Kidney glomerular epithelial cell (primary cell): ENCODE measurements around the gene LIPE.

ENCODE experiments used
- DNase-seq: peaks from one replicate; lab custom pipeline; 2025; lab: John Stamatoyannopoulos, UW

LIPE gene

DNA sequence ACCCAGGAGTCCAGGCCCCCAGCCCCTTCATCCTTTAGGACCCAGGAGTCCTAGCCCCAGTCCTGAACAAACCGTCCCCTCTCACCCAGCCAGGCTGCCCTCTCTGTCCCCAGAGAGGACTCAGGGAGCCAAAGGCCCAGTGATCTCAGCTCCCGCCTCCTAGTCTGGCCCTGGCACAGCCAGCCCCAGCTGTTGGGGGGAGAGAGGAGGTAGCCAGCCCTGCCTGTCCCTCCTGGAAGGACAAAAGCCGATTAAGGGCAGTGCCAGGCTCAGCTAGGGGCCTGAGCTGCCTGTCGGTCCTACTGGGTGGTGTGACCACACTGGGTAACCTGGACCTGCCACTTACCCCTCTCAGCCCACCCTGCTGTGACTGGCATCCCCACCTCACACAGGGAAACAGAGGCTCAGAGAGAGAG, 14.5 kb downstream of the LIPE start:
- DNase-seq: no peak

DNA sequence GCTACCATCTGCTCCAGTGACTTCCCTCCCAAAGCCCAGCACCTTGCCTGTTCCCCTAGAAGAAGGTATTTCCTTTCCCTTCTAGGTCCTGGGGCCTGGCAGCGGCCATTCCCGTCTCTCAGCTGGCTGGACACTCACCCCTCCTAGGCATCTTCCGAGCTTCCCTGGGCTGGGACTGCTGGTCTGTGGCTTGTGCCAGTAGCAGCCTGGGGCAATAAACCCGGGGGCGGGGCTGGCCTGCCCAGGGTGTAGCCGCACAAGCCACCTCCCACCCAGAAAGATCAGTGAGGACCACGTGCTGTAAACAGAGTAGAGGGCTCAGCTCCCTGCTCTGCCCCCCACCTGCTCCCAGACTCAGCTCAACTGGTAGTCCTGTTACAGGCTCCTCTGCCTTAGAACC, 15.0 kb downstream of the LIPE start:
- no peak for DNase-seq

DNA sequence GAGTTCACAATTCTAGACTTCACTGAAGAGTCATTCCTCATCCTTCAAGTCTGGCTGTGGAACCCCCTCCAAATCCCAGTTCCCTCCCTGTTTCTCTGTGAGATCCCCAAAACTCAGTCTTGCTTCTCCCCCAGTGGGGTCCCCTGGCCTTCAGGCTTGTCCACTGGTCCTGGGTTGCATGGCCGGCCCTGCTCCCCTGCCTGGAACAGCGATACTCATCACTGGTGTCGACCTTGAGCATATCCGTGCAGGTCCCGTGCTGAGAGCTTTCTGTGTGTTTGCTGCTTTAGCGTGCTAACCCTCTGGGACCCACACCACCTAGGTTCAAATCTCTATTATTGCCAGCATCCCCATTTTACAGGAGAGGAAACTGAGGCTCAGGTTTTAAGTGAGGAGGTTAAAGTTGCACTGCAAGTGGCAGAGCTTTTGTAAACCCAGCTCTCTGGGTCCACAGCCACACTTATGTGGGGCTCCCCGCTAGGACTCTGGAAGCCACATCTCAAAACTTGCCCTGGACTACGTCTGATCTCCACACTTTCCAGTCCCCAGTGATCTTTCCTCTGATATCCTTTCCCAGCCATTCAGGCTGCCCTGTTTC, 15.5 kb downstream of the LIPE start:
- DNase-seq: no peak

DNA sequence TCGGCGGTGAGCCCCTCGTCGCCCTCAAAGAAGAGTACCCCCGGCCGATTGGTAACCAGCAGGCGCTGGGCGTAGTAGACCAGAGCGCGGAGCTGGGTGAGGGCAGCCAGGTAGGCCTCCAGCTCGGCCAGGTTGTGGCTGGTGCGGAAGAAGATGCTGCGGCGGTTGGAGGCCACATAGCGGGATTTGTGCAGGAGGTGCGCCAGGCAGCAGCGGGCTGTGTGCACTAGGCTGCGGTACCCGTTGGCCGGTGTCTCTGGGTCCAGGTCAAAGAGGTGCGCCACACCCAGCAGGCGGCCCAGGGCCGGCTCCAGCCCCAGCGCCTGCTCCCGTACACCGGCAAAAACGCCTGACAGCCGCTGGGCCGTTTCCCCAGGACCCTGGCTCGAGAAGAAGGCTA, 16.8 kb downstream of the LIPE start:
- no peak for DNase-seq

DNA sequence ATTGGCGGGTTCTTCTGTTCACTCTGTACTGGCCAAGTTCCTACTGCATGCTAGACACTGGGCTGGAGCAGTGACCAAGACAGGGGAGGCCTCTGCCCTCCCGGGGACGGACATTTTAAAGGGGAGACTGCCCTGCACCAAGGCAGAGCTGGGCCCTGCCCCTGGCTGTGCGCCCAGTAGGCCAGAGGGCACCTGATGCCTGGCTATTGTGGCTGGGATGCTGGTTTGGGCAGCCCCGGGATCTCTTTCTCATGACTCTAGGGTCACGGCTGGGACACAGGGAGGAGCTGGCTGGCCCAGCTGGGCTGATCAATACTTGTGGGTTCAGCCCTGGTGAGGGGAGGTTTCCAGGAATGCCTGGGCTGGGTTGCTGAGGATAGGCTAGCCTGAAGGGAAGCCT, 17.7 kb downstream of the LIPE start:
- DNase-seq: no peak

DNA sequence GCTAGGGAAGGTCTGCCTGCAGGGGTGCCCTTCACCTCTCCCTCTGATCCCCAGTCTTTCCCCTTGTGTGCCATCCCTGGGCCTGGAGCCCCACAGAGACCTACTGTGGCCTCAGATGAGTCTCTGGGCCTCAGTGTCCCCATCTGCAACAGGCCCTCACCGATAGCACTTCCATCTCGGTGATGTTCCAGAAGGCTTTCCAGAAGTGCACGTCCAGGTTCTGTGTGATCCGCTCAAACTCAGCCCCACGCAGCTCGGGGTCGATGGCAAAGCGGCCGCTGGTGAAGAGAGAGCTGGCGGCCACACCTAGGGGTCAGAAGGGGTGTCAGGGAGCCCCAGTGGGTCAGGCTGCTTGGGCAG, 19.4 kb downstream of the LIPE start:
- DNase-seq: no peak

DNA sequence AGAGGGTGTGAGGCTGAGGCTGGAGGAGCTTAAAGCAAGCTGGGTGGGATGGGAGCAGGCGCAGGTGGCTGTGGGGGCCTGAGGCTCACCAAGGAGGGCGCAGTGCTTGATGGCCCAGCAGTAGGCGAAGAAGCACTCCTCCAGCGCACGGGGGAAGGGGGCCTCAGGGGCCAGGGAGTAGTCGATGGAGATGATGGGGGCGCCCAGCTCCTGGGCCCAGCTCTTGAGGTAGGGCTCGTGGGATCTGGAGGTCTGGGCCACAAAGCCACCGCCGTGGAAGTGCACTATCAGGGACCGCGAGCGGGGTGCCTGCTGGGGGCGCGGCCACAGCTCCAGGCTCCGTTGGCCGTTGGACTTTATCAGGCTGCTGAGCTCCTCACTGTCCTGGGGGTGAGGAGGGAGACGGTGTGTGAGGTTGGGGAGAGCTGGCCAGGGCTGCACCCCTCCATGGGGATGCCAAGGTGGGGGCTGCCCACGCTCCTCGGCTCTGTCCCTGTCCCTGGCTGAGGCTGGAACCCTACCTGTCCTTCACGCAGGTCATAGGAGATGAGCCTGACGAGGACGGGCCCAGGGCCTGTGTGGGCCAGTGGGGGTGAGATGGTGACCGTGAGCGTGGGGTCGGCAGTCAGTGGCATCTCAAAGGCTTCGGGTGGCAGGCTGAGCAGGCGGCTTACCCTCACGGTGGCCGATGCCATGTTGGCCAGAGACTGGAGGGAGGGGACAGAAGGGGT, 19.9 kb downstream of the LIPE start:
- no peak for DNase-seq

DNA sequence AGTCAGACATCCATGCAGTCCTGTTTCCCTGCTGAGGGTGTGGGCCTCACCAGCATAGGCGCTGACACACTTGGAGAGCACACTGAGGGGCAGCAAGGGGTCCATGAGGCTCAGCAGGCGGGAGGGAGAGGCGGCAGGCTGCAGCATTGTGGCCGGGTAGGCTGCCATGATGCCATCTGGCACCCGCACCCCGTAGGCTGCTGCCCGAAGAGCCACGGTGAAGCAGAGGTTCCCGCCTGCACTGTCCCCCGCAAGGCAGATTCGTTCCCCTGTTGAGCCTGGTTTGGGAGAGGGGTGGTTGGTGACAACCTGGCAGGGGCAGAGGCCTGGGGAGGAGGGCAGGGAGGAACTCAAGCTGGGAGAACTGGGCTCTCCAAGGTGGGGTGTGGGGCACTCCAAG, 21.1 kb downstream of the LIPE start:
- no peak for DNase-seq

DNA sequence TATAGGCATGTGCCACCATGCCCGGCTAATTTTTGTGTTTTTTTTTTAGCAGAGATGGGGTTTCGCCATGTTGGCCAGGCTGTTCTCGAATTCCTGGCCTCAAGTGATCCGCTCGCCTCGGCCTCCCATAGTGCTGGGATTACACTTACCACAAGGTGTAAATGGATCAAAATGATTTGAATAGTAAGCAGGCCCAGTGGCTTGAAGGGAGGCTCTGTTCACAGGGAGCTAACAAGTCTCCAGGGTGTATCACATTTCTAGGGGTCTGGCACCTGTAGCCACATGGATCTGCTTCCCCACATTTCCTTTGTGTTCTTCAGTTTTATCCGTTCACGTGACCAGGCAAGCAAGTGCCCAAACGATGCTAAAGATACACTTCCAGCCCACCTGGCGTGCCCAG, 23.6 kb downstream of the LIPE start:
- DNase-seq: no peak

DNA sequence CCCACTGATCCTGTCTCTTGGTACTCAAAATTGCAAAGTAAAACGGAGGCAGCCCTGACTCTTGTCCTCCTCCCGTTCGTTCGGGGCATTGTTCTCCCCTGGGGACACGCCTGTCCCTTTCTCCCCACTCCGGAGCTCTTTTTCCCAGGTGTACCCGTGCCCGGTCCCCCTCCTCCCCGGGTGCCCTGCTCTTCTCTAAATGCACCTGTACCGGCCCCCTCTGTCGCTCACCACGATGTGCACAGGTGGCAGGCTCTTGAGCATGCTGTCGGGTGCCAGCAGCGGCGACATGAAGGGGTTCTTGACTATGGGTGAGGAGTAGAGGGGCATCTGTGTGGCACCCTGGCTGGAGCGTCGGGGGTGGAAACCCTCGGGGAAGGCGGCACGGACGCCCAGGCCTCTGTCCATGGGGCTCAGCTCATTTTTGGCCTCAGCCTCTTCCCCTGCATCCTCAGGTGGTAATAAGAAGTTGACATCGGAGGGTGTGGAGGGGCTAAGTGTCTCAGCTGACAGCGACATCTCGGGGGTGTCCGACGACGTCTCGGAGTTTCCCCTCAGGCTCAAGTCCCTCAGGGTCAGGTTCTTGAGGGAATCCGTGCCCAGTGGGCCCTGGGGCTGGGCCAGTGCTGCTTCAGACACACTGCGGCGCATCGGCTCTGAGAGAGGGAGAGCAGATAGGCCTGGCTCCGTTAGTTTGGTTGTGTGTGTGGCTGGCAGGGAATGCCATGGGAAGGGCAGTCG, 24.6 kb downstream of the LIPE start:
- no peak for DNase-seq

DNA sequence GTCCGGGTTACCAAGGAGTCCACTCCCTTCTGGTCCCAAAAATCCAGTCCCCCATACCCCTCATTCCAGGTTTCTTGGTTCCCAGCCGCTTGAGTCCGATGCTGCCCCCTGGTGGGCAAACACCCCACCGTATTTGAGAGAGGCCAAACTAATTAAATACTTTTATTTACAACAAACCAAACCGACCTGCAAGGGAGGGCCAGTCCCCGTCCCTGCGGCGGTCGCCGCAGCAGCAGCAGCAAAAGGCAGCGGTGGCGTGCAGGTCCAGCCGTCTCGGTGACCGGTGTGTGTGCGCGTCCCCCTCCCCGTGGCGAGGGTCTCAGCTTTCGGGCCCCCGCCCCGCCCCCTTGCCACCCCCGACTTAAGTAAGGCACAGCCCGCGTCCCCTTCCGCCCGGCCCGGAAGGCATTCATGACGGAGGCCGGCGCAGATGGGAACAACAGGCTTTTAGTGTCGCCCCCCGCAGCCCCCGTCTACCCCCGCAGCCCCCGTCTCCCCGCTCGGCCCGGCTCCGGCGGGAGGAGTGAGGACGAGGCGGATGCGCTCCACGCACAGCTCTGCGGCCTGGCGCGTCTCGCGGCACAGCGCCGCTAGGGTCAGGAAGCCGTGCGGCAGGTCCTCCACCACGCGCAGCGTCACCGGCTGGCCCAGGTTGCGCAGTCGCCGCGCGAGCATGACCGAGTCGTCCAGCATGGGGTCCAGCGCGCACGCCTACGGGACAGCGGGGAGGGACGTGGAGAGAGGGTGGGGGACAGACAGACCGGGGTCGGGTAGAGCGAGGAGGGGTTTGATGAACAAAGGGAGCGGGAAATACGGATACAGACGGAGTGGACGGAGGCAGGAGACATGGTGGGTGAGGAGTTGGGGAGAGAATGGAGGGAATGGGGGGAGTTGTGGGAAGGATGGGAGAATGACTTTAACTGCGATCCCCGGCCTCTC, 25.6 kb downstream of the LIPE start:
- DNase-seq: peak; percentile 24

DNA sequence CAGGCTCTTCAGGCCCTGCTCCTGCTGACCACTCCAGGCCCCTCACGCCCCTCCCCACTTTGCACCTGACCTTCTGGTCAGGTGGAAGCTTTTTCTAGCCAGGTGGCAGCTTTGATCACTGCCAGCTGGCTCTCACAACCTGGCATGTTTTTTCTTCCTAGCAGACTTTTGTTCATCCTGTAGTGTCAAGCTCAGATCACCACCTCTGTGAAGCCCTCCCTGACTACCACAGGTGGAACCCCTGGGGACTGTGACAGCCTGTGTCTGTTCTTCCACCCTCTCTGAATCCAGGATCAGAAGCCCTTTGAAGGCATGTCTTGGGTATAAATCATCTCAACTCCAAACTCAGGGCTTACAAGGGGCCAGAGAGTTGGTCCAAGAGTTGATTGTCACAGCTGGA, 26.8 kb downstream of the LIPE start:
- no peak for DNase-seq

DNA sequence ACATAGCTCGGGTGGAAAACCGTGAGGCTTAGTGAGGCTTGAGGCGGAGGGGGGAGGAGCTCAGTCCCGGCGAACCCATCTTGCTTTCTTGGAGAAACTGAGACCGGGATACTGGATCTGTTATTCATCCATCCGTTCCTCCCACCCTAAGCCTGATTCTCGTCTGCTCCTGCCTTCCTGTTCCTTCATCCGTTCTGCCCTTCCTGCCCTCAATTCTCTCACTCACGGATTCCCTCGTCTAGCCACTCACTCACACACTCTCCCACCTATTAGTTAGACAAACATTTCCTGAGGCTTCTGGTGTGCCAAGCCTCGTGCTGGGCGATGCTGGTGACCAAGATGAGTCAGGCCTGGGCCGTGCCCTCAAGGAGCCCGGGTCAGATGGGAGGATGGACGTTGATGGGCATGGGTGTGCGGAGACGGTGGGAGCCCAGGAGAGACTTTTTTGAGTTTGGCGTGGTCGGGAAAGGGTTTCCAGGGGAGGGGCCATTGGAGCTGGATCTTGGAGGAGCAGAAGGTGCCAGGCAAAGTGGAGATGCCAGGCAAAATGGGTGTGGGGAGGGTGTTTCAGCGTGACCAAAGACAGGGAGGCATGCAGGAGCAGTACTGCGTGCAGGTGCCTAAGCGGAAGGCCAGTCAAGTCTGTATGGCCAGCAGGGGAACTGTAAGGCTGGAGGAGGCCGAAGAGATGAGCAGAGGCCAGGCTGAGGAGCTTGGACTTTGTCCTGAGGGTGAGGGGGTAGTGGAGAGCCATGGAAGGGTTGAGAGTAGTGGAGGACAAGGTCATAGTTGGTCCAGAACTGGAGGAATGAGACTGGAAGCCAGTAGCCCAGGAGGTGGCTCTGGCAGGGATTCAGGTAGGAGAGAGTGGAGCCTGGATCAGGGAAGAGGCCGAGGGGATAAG, 29.7 kb downstream of the LIPE start:
- peak; percentile 50 for DNase-seq

DNA sequence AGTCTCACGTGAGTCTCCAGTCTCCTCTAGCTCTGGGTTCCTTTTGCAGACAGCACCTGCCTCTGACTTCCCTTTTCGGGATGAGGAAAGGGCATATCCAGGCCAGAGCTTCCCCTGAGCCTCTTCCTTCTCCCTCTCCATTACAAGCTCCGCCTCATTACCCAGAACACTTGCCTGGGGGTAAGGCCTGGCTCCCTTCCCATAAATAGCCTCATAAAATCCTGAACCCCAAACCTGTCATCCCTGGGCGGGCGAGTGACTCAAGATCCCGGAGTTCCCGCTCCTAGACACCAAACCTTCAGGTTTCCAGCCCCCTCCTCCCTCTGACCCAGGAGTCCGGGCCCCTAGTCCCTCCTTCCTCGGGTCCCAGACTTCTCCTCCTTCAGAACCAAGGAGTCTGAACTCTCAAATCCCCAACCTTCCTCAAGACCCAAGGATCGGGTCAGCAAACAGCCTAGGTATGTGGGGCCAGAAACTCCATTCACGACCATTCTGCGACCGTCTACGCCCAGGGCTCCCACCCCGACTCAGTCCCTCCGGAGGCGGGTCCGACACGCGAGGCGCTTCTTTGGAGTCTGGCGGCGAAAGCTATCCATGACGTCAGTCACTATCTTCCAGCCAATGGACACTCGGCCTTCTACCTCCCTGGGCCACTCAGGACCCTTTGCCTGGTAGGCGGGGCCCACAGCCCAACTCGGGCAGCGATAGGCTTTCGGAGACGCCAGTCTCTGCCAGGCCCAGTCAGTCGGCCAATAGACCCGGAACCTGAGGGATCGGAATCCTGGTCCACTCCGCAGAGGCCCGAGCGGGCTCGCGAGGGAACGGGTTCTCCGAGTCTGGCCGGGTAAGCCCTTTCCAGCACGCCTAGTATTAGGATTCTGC, 30.6 kb downstream of the LIPE start:
- peak; percentile 98 for DNase-seq

DNA sequence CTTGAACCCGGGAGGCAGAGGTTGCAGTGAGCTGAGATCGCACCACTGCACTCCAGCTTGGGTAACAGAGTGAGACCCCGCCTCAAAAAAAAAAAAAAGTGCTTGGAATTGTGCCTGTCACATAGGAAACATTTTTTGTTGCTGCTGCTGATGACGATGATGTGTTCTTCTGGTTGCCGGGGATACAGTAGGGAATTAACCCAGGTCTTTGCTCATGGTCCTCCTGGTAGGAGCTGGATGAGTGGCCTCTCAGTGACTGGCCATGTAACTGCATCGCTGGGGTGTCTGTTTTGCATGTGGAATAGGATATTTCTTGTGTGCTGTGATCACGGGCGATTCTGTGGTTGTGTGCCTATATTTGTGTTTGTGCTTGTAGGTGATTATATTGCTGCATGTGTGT, 32.4 kb downstream of the LIPE start:
- DNase-seq: no peak

DNA sequence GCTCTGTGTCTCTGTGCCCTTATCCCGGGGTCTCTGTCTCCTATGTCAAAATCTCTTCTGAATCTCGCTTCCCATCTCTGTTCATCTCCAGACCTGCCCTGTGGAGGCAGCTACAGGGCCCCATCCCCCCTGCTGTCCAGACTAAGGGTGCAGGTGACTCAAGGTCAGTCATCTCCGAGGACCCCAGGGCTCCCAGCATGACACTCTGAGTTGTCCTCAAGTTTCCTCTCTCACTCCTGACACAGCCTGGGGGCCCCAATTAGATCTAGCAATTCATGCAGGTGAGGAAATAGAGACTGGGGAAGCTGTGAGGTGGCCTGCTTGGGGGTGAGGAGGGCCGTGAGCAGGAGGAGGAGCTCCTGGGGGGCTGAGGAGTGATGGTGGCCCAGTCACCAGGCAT, 35.0 kb downstream of the LIPE start:
- no peak for DNase-seq

DNA sequence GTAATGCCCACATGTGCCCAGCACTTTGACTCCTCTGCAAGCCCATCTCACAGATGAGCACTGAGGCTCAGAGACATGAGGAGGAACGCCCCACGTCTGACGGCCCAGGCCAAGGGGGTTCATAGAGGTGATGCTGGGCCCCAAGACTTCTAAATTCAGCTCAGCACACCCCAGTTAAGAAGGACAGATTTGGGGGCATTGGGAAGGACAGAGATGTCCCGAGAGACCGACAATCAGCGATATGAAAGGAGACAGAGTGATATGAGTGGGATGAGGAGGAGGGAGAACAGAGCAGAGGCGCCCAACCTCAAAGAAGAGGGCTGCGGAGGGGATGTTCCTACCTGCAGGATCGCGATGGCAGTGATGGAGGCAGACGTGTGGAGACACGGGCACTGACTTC, 37.3 kb downstream of the LIPE start, which contains the start of gene CNFN:
Gene CNFN, minus strand, starts transcription at position 399 of the 400 bp plus-strand sequence. CDS start 1,260 bp downstream, outside the sequence.
- no peak for DNase-seq

DNA sequence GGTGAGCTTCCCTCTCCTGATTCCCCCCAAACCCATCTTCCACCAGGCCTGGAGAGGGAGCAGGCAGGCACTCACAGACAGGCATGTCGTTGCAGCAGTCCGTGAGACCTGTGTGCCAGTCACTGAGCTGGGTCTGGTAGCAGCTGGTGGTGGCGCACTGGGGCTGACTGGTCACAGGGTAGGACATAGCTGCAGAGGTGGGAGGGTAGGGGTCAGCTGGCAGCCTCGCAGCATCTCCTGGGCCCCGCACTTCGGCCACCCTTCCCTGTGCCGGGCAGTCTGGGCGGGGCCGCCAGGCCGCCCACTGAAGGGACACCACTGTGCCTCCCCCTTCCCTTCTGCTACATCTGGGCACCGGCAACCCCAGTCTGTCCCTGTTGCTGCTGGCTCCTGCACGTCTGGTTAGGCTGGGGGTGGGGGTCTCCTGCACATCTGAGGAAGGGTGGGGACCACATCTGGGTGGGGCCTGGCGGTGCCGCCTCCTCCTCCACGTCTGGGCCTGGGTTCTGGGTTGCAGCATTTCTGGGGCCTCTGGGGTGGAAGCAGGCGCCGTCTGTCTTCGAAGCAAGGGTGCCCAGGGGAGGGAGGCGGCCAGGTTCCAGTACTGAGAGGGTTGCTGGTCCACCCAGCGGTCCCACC, 38.2 kb downstream of the LIPE start:
- DNase-seq: no peak

DNA sequence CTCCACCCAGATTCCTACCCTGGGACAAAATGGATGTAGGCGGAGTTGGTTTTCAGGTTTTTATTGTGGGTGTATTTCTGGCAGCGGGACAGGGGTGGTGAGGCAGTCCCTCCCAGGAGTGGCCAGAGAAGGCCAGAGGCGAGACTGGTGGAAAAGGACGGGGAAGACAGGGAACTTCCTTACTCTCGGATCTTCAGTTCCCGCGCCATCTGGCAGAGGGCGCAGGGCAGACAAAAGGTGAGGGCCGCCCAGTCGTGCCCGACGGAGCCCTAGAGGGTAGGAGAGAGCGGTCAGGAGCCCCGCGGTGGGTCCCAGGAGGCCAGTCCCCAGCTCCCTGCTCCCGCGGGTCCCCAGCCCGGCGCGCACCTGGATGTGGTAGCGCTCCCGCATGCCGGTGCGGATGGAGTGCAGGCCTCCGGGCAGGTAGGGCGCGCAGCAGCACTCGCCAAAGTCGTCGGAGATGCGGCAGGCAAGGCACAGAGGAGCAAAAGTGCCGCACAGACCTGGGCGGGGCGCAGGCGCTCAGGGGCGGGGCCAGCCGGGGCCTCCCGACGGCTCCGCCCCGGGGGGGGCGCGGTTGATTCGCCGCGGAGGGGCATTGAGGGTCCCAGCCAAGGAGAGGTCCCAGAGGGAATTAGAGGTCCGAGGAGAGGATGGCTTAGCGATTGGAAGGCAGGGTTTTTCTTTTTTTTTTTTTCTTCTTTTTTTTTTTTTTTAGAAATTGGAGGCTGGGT, 40.0 kb downstream of the LIPE start:
- peak; percentile 55 for DNase-seq
